Panc1 (cell line): ENCODE results near the gene HS3ST5.

Source experiments
- CTCF ChIP-seq: fragments of 450-650 bp; IDR thresholded peaks from 2 replicates; pipeline ENCODE4 v1.5.1; 2017; ENCODE audit warnings: mild to moderate bottlenecking
- POLR2AphosphoS5 ChIP-seq: IDR thresholded peaks from 2 replicates; pipeline ENCODE4 v1.6.1; 2012; ENCODE audit warnings: mild to moderate bottlenecking, low read depth, low read length, moderate library complexity
- TCF7L2 ChIP-seq: IDR thresholded peaks from 2 replicates; pipeline ENCODE4 v1.6.1; 2011; ENCODE audit warnings: mild to moderate bottlenecking, low read depth, low read length, inconsistent platforms

- no peak for TF ChIP-seq CTCF
- no peak for TF ChIP-seq POLR2AphosphoS5
- no peak for TF ChIP-seq TCF7L2
These were observed 241.6 kb downstream of the HS3ST5 start for GRCh38 chr6:114101255-114101654.
